OCI-LY7 (cell line): ENCODE results near the gene UNC80.

Source experiments
- EZH2phosphoT487 ChIP-seq: fragments of 200-600 bp; sonication (generic); IDR thresholded peaks from 2 replicates; pipeline ENCODE4 v1.6.1; 2018; ENCODE audit warnings: low read depth, borderline replicate concordance, mild to moderate bottlenecking, mixed run types, antibody characterized with exemption, low read length, moderate library complexity, mixed read lengths
- TF ChIP-seq, protein P1 (sequence below): fragments of 200-600 bp; sonication (generic); conservative IDR thresholded peaks from 2 replicates; pipeline ENCODE4 v1.5.1; 2014; ENCODE audit warnings: mild to moderate bottlenecking, antibody characterized with exemption, low read length, moderate library complexity, mixed read lengths

DNA sequence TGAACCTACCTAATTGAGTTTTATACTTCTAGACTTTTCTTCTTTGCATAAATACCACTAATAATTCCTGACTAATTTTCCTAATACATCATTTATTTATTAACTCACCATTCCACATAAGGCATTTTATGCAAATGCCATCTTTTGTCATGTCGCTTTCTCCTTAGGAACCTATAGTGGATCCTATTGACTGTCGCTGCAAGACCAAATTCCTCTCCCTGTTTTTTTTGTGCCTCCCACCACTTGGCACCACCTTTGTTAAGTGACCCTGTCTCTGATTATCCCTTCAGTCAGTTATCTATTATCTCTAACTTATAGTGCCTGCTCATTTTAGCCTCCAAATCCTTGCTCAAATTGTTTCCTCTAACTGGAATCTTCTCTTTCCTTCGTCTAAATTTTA lies 19.5 kb downstream of the UNC80 start:
- TF ChIP-seq, protein P1, sequence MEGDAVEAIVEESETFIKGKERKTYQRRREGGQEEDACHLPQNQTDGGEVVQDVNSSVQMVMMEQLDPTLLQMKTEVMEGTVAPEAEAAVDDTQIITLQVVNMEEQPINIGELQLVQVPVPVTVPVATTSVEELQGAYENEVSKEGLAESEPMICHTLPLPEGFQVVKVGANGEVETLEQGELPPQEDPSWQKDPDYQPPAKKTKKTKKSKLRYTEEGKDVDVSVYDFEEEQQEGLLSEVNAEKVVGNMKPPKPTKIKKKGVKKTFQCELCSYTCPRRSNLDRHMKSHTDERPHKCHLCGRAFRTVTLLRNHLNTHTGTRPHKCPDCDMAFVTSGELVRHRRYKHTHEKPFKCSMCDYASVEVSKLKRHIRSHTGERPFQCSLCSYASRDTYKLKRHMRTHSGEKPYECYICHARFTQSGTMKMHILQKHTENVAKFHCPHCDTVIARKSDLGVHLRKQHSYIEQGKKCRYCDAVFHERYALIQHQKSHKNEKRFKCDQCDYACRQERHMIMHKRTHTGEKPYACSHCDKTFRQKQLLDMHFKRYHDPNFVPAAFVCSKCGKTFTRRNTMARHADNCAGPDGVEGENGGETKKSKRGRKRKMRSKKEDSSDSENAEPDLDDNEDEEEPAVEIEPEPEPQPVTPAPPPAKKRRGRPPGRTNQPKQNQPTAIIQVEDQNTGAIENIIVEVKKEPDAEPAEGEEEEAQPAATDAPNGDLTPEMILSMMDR, result no peak
- no peak for TF ChIP-seq EZH2phosphoT487
